ENCODE measurements around the gene BRINP3.

BRINP3 gene

DNA sequence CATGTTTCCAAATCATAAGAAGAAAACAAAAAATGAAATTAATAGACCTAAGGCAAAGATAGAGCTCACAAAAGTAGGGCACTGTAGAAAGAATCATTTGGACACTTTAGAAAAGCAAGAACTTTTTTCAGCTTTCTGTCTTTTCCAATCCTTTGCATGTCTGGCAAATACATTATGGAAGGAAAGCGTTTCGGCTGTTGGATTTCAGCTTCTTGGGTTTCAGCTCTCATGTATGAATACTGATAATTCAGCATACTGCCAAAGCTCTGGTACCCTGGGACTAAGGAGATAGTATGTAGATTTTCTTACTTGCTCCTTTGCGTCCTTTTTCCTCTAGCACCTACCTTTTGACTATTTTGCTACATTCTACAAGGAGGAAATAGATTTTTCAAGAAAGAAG is 375.9 kb downstream of the BRINP3 start:
- ATAC-seq, result no peak
- Mint-ChIP-seq H3K4me3 (no peak overlapping the region), H3K36me3 (no peaks in the 10 kb centered on the region), H3K9me3 (peaks cover 11% of the 10 kb centered on the region), H3K27ac (no peak overlapping the region), H3K4me1 (no peaks in the 10 kb centered on the region)
- DNase-seq (ENCODE audit: low spot score in 2 of 2), result no peak

DNA sequence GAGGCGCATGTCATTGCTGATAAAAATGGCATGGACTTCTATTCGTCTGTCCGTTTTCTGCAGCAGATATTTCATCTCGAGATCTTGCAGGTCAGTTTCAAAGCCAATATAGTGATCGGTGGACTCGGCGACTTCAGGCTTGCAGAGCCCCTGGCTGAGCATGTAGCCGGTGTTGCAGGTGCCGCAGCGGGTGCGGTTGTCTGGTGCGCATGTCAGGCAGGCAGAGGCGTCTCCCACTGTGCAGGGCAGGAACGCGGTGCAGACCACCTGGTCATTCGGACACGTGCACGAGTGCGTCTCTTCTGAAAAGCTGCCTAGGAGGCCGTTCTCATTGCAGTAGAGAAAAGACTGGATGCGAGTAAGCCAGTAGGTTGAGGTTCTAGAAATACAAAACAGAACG is 378.9 kb downstream of the BRINP3 start:
- H3K27ac Mint-ChIP-seq, result no peak overlapping the region
- no peak for DNase-seq (ENCODE audit: low spot score in 2 of 2)
- H3K9me3 Mint-ChIP-seq, result peaks cover 17% of the 10 kb centered on the region
- no peaks in the 10 kb centered on the region for H3K4me1 Mint-ChIP-seq
- H3K4me3 Mint-ChIP-seq, result no peak overlapping the region
- no peak for ATAC-seq
- no peaks in the 10 kb centered on the region for H3K36me3 Mint-ChIP-seq

DNA sequence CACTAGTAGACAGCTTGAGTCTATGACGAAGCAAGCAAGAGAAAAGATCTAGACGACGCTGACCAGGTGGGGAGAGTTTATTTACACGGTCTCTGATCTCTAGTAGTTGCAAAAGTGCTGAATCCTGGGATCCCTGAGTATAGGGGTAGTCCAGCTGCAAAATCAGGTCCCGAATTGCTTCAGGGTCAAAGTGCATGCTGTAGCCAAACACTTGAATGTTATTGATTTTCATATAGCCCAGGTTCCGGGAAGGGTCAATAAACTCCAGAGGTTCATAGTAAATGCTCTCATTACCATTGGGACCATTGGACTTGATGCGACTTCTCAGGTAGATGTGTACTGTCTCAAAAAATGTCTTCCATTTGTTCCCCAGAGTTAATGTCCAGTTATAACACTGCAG is 379.6 kb downstream of the BRINP3 start:
- H3K4me3 Mint-ChIP-seq, result no peak overlapping the region
- H3K4me1 Mint-ChIP-seq, result no peaks in the 10 kb centered on the region
- ATAC-seq (no peak), DNase-seq (ENCODE audit: low spot score in 2 of 2) (no peak)
- no peak overlapping the region for H3K27ac Mint-ChIP-seq
- no peaks in the 10 kb centered on the region for H3K36me3 Mint-ChIP-seq
- peaks cover 17% of the 10 kb centered on the region for H3K9me3 Mint-ChIP-seq

DNA sequence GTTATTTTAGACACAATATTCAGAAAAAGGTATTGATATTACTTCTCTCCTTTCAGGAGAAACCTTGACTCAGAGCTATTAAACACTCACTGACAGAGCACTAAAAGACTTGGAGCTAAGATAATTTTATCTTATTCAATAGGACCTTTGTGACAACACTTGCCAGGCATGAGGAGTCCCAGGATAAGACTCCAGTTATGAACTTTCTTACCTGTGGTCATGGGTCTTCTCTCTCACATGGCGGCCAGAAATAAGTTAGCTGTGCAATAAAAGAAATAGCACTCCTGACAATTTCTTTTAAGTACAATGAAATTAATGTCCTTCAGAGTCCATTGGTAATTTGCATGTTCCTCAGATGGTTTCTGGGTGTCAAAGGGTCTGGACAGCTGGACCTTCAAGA is 382.1 kb downstream of the BRINP3 start:
- peaks cover 14% of the 10 kb centered on the region for H3K9me3 Mint-ChIP-seq
- ATAC-seq (no peak), DNase-seq (ENCODE audit: low spot score in 2 of 2) (no peak)
- H3K36me3 Mint-ChIP-seq, result no peaks in the 10 kb centered on the region
- H3K4me1 Mint-ChIP-seq, result no peaks in the 10 kb centered on the region
- H3K27ac Mint-ChIP-seq, result no peak overlapping the region
- no peak overlapping the region for H3K4me3 Mint-ChIP-seq

DNA sequence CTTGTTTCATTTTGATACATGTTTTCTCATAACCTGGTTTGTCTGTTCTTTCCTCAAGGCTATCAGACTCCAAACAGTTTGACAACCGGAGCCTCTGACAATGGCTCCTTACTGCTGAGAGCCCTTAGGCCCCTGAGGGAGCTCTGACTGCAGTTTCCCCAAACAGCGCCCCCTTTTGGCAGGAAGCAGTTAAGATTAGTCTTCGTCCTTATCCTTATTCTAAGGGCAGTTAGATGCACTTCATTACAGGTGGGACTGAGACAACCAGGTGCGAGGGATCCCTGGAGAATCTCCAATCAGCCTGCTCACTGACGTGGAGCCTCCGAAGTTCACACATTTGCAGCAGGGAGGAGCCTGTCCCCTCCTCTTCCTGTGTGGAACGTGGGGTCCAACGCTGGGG is 393.1 kb downstream of the BRINP3 start:
- H3K4me3 Mint-ChIP-seq, result no peak overlapping the region
- ATAC-seq (no peak), DNase-seq (ENCODE audit: low spot score in 2 of 2) (no peak)
- H3K27ac Mint-ChIP-seq, result no peak overlapping the region
- H3K4me1 Mint-ChIP-seq, result no peaks in the 10 kb centered on the region
- H3K36me3 Mint-ChIP-seq, result no peaks in the 10 kb centered on the region
- no peaks in the 10 kb centered on the region for H3K9me3 Mint-ChIP-seq

DNA sequence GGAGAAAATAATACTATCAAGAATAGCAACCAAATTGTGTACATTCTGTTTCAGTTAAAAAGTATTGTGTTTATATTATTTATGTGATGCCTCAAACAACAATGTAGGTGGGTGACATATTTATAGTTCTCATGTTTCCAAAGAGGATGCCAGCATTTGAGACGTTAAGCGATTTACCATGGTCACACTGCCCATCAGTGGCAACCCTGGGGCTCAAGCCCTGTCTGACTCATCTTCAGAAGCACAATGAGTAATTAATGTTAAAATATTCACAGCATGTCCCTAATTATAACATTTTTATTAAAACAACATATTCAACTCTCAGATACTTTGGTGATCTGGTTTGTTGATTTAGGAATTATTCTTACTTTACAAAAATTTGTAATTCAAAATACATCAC is 409.4 kb downstream of the BRINP3 start:
- DNase-seq (ENCODE audit: low spot score in 2 of 2) (no peak), ATAC-seq (no peak)
- Mint-ChIP-seq H3K27ac (no peak overlapping the region), H3K4me1 (no peaks in the 10 kb centered on the region), H3K4me3 (no peak overlapping the region), H3K36me3 (no peaks in the 10 kb centered on the region), H3K9me3 (peaks cover 11% of the 10 kb centered on the region)

DNA sequence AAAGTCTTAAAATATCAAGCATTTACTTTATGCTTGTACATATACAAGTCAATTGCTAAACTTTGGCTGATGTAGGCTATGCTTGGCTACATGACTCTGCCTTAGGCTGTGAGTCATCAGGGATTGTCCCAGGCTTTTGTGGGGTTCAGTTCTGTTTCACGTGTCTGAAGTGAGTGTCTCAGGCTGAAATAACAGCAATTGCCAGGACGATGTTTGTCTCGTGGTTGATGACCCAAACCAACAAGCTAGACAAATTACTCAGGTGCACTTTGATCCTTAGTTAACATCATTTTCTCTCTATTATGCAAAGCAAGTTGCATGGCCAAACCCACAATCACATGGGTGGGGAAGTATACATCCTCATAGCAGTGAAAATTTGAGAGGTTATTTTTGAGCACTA is 410.1 kb downstream of the BRINP3 start:
- H3K4me1 Mint-ChIP-seq, result no peaks in the 10 kb centered on the region
- DNase-seq (ENCODE audit: low spot score in 2 of 2) (no peak), ATAC-seq (peak; percentile 37)
- H3K4me3 Mint-ChIP-seq, result no peak overlapping the region
- no peaks in the 10 kb centered on the region for H3K36me3 Mint-ChIP-seq
- H3K9me3 Mint-ChIP-seq, result peaks cover 11% of the 10 kb centered on the region
- H3K27ac Mint-ChIP-seq, result no peak overlapping the region

DNA sequence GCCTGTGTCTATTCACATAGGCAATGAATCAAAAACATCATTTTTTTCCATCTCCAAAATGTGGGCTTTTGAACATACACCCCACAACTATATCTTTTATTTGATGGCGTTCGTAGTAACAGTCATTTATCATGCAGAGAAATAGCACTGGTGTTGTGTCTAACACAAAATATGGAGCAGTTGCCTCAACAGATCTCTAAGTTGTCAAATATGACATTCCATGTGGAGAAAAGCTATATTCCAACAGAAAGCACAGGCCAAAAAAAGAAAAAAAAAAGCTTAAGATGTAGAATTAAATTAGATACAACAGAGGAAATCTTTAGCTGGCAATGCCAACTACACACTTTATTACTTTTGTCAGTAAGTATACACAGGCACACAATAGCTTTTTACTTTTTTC is 411.7 kb downstream of the BRINP3 start:
- Mint-ChIP-seq H3K4me3 (no peak overlapping the region), H3K4me1 (no peaks in the 10 kb centered on the region), H3K27ac (no peak overlapping the region), H3K36me3 (no peaks in the 10 kb centered on the region), H3K9me3 (peaks cover 6% of the 10 kb centered on the region)
- ATAC-seq, result no peak
- DNase-seq (ENCODE audit: low spot score in 2 of 2), result no peak

DNA sequence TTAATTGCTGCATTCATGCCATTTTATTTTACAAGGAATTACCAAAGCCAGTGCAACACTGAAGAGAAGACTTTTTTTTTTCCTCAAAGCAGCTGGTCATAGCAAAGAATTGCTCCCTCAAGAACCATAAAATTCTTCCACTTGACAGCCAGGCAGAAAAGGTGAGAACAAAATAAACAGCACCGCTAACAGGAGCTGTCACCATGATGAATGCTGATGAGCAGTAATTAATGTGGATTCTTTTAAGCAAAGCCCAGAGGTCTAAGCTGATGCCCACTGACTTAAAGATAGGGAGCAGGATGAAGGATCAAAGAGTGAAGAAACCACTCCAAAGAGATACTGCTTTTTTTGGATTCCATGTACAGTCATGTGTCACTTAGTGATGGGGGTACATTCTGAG is 428.4 kb downstream of the BRINP3 start:
- no peak overlapping the region for H3K4me3 Mint-ChIP-seq
- ATAC-seq (no peak), DNase-seq (ENCODE audit: low spot score in 2 of 2) (no peak)
- peaks cover 30% of the 10 kb centered on the region for H3K9me3 Mint-ChIP-seq
- H3K36me3 Mint-ChIP-seq, result no peaks in the 10 kb centered on the region
- no peak overlapping the region for H3K27ac Mint-ChIP-seq
- H3K4me1 Mint-ChIP-seq, result no peaks in the 10 kb centered on the region
